ENCODE measurements around the gene SYT2. TPM values are rescaled to one million over a fixed set of nuclear protein-coding genes. Genes with fewer than 3 reads are reported as not detected.
A peak's percentile ranks its signal among the peaks of the same experiment; 100 is the strongest.

Gene SYT2
- polyA plus RNA-seq, 1 of the 3 experiments (the other 2 are of a cell fraction): 0.03 TPM

DNA sequence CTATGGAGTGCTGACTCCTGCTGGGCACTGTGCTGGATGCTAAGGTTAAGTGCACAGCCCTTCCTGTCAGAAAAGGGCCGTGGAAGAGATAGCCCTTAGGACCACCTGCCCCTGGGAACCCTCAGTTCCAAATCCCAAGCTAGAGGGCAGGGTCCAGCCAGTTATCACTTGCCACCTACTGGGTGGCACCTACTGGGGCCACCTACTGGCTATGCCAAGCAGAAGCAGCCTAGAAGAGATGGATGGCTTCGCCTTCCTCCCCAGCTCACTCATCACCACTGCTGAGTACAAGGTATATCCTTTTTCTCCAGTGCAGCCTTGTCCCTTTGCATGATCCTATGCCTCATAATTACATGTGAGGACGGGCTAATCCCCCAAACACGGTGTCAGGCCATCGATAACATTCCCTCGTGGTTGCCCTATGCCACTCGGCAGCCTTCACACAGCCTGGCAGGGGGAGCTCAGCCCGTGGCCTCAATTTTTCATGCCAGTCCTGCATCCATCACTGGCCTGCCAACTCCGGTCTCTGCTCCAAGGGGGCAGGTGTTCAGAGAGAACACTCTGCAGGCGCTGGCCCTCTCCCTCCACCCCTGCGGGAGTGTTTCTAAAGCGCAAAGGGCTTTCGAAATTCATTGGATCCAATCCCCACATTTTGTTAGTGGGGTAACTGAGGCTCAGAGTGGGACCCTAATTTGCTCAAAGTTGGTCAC is 49.0 kb downstream of the SYT2 start:
- POLR2A ChIA-PET: no interaction called here
- Histone ChIP-seq H4K20me1 (ENCODE audit: insufficient read depth) (no peaks in the 10 kb centered on the region), H3K79me2 (ENCODE audit: insufficient read depth) (no peaks in the 10 kb centered on the region), H3F3A (replicated peaks; ENCODE audit: insufficient read depth) (no peaks in the 10 kb centered on the region), H3K4me2 (no peak overlapping the region), H3K9ac (no peak overlapping the region), H3K4me3 (ENCODE audit: low read depth in 2 of 2, low read length in 1 of 2) (no peak overlapping the region), H2AFZ (ENCODE audit: low read depth) (no peak overlapping the region), H3K27me3 (ENCODE audit: insufficient read depth) (no peaks in the 10 kb centered on the region; the same call in none of the 2 replicates), H3K4me1 (ENCODE audit: control insufficient read depth in 1 of 2, insufficient read depth in 2 of 2, low read depth in 1 of 2, low read length in 1 of 2) (peaks cover 0 to 9% of the 10 kb centered on the region in 2 experiments; a peak in 1 of 4 replicates), H3K9me3 (no peaks in the 10 kb centered on the region), H3K27ac (ENCODE audit: low read depth in 2 of 2, low read length in 1 of 2) (no peak overlapping the region), H3K9me2 (no peaks in the 10 kb centered on the region), H3K36me3 (replicated peaks in 1 of 2; ENCODE audit: control insufficient read depth in 1 of 2, insufficient read depth in 2 of 2, low read length in 1 of 2) (no peaks in the 10 kb centered on the region)
- TF ChIP-seq, protein P1, sequence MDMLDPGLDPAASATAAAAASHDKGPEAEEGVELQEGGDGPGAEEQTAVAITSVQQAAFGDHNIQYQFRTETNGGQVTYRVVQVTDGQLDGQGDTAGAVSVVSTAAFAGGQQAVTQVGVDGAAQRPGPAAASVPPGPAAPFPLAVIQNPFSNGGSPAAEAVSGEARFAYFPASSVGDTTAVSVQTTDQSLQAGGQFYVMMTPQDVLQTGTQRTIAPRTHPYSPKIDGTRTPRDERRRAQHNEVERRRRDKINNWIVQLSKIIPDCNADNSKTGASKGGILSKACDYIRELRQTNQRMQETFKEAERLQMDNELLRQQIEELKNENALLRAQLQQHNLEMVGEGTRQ (IDR thresholded peaks at IDR 0.05; ENCODE audit: borderline replicate concordance, low read depth, low read length): no peak
- TF ChIP-seq, protein P2, sequence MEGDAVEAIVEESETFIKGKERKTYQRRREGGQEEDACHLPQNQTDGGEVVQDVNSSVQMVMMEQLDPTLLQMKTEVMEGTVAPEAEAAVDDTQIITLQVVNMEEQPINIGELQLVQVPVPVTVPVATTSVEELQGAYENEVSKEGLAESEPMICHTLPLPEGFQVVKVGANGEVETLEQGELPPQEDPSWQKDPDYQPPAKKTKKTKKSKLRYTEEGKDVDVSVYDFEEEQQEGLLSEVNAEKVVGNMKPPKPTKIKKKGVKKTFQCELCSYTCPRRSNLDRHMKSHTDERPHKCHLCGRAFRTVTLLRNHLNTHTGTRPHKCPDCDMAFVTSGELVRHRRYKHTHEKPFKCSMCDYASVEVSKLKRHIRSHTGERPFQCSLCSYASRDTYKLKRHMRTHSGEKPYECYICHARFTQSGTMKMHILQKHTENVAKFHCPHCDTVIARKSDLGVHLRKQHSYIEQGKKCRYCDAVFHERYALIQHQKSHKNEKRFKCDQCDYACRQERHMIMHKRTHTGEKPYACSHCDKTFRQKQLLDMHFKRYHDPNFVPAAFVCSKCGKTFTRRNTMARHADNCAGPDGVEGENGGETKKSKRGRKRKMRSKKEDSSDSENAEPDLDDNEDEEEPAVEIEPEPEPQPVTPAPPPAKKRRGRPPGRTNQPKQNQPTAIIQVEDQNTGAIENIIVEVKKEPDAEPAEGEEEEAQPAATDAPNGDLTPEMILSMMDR (IDR thresholded peaks at IDR 0.05): peak; percentile 34
- TF ChIP-seq FOXM1 (IDR thresholded peaks at IDR 0.05; ENCODE audit: low read depth): no peak
- CTCF ChIA-PET: interaction anchor here (0.9 to 3.3 kb wide), 8 partner anchors 11 to 197 kb away, joined by 3 to 28 read pairs (median 4); no protein-coding TSS in a partner anchor
- DNase-seq: no peak
- WGBS (ENCODE audit: low lambda C conversion rate): 60% methylated on average over 13 of the region's 13 CpGs

DNA sequence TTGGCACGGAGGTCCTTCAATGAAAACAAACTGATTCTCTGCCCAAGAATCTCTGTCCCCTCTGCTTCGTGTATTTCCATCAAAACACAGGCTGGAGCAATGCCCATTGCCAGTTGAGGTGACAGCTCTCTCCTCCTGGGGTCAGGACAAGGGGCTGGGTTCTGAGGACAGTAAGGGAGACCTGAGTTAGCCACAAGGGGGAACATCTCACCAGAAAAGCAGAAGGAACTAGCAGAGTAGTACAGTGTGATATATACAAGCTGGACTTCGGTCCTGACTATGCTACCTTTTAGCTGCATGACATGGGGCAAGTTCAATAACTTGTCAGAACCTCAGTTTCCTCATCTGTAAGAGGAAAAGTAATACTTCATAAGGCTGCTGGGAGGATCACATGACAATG is 50.3 kb downstream of the SYT2 start:
- DNase-seq: no peak
- H3K36me3 ChIP-seq (replicated peaks in 1 of 2; ENCODE audit: control insufficient read depth in 1 of 2, insufficient read depth in 2 of 2, low read length in 1 of 2): no peaks in the 10 kb centered on the region
- ChIA-PET CTCF (interaction anchor here (0.8 to 4.4 kb wide), 12 partner anchors 10 to 196 kb away, joined by 3 to 38 read pairs (median 4); no protein-coding TSS in a partner anchor), POLR2A (no interaction called here)
- no peak for TF ChIP-seq FOXJ3 (CRISPR knock-in tag; IDR thresholded peaks at IDR 0.05)
- no peak for TF ChIP-seq SIN3A (IDR thresholded peaks at IDR 0.05; ENCODE audit: borderline replicate concordance, low read depth, low read length)
- no peak for TF ChIP-seq NFIC (IDR thresholded peaks at IDR 0.05; ENCODE audit: borderline replicate concordance)
- no peak for TF ChIP-seq EZH2phosphoT487 (IDR thresholded peaks at IDR 0.05; ENCODE audit: borderline replicate concordance, low read depth)
- no peak for TF ChIP-seq TAF1 (IDR thresholded peaks at IDR 0.05; ENCODE audit: borderline replicate concordance, low read depth, low read length)
- 0 out of 2 replicates have a peak, but pooled peaks have one; percentile 24 for TF ChIP-seq RAD21 (IDR thresholded peaks at IDR 0.05; ENCODE audit: low read length)
- no peak for TF ChIP-seq RFX5 (IDR thresholded peaks at IDR 0.05; ENCODE audit: low read length)
- H3K79me2 ChIP-seq (ENCODE audit: insufficient read depth): no peaks in the 10 kb centered on the region
- H4K20me1 ChIP-seq (ENCODE audit: insufficient read depth): no peaks in the 10 kb centered on the region
- H3K4me3 ChIP-seq (ENCODE audit: low read depth in 2 of 2, low read length in 1 of 2): no peak overlapping the region
- no peak overlapping the region for H3K4me2 ChIP-seq
- H3K9ac ChIP-seq: no peak overlapping the region
- no peak overlapping the region for H2AFZ ChIP-seq (ENCODE audit: low read depth)
- no peaks in the 10 kb centered on the region; the same call in none of the 2 replicates for H3K27me3 ChIP-seq (ENCODE audit: insufficient read depth)
- H3K9me2 ChIP-seq: no peaks in the 10 kb centered on the region
- no peaks in the 10 kb centered on the region for H3F3A ChIP-seq (replicated peaks; ENCODE audit: insufficient read depth)
- H3K4me1 ChIP-seq (ENCODE audit: control insufficient read depth in 1 of 2, insufficient read depth in 2 of 2, low read depth in 1 of 2, low read length in 1 of 2): peaks cover 0 to 9% of the 10 kb centered on the region in 2 experiments; a peak in 1 of 4 replicates
- no peaks in the 10 kb centered on the region for H3K9me3 ChIP-seq
- 47% methylated on average over 3 of the region's 3 CpGs for WGBS (ENCODE audit: low lambda C conversion rate)
- no peak overlapping the region for H3K27ac ChIP-seq (ENCODE audit: low read depth in 2 of 2, low read length in 1 of 2)

All from SK-N-SH (cell line).